Stomach (tissue), 4 donors: Measurements from ENCODE around the gene ZNF219.

ENCODE experiments used
- CTCF ChIP-seq, 7 experiments: fragments of 450-650 bp in 4 of 7; fragments of 200-600 bp in 3 of 7; sonication (generic) in 3 of 7; IDR thresholded peaks; one replicate each; pipeline ENCODE4 v1.5.1; 2016 to 2019; ENCODE audit warnings: antibody characterized with exemption in 7 of 7, control low read depth in 2 of 7, mild to moderate bottlenecking in 1 of 7
- POLR2A ChIP-seq, 4 donors: fragments of 450-650 bp; IDR thresholded peaks; one replicate each; pipeline ENCODE4 v1.6.1; 2016; ENCODE audit warnings: antibody characterized with exemption in 4 of 4, control low read depth in 2 of 4, mild to moderate bottlenecking in 1 of 4, moderate library complexity in 1 of 4

DNA sequence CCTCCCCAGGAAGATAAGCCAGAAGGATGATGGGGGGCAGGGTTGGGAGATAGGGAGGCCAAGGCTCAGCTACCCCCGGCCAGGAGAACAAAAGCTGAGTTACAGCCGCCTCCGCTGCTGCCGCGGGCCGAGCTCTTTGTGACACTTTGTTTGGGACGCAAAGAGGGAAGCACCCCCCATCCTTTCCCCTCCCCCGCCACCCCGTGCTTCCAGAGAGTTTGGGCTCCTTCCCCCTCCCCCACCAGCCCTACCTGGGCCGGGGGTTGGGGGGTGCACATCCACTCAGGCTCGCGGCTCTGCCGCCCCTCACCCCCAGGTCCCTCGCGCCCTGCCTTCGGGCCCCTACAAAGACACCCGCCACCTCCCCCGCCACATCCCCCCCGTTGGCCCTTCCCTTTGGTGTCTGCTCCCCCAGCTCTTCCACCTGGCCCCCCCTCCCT lies 799 bp downstream of the ZNF219 start:
- no peak for TF ChIP-seq POLR2A (IDR thresholded peaks at IDR 0.05)
- no peak for TF ChIP-seq CTCF (IDR thresholded peaks at IDR 0.05)
